Lung (tissue), 12 donors: ENCODE measurements around the gene DPP8. TPM values are rescaled to one million over a fixed set of nuclear protein-coding genes. Genes with fewer than 3 reads are reported as not detected.
A peak's percentile ranks its signal among the peaks of the same experiment; 100 is the strongest.

Experiments used
- ATAC-seq: fragments of 200-7000 bp; cut with Tn5 transposase; one replicate; pipeline ENCODE4 v1.9.1; 2020; ENCODE audit warnings: moderate number of reproducible peaks; ENCODE audit not compliant: insufficient read depth, low FRiP score
- DNase-seq, 3 donors: peaks; one replicate each; pipeline ENCODE4 v3.0.0-alpha.2; 2013 to 2017
- H3K27ac ChIP-seq, 2 donors: one replicate each; pipeline ENCODE4 v1.5.1; 2013; ENCODE audit warnings: mild to moderate bottlenecking in 2 of 2, moderate library complexity in 2 of 2, control low read depth in 1 of 2, inconsistent platforms in 1 of 2, low read depth in 1 of 2, low read length in 1 of 2
- H3K27me3 ChIP-seq, 3 donors: one replicate each; pipeline ENCODE4 v1.5.1; 2013; ENCODE audit warnings: low read length in 2 of 3; ENCODE audit not compliant: control insufficient read depth in 3 of 3, insufficient read depth in 3 of 3
- H3K36me3 ChIP-seq, 4 donors: one replicate each; pipeline ENCODE4 v1.5.1; 2013; ENCODE audit warnings: low read length in 4 of 4, mild to moderate bottlenecking in 1 of 4, moderate library complexity in 1 of 4; ENCODE audit not compliant: control insufficient read depth in 4 of 4, insufficient read depth in 4 of 4
- H3K4me1 ChIP-seq, 5 donors: one replicate each; pipeline ENCODE4 v1.5.1; 2013; ENCODE audit warnings: low read length in 5 of 5, mild to moderate bottlenecking in 2 of 5, moderate library complexity in 1 of 5; ENCODE audit not compliant: control insufficient read depth in 5 of 5, insufficient read depth in 5 of 5
- H3K4me3 ChIP-seq: one replicate; pipeline ENCODE4 v1.5.1; 2013; ENCODE audit warnings: mild to moderate bottlenecking, control low read depth, moderate library complexity
- H3K9ac ChIP-seq, 2 donors: one replicate each; pipeline ENCODE4 v1.5.1; 2013; ENCODE audit warnings: low read length in 2 of 2, control low read depth in 1 of 2; ENCODE audit not compliant: insufficient read depth in 1 of 2
- H3K9me3 ChIP-seq, 4 donors: one replicate each; pipeline ENCODE4 v1.5.1; 2013; ENCODE audit warnings: low read length in 3 of 4, mild to moderate bottlenecking in 1 of 4, moderate library complexity in 1 of 4; ENCODE audit not compliant: control insufficient read depth in 4 of 4, insufficient read depth in 3 of 4
- CTCF ChIP-seq: IDR thresholded peaks from 2 replicates; pipeline ENCODE4 v1.5.1; 2012; ENCODE audit warnings: mild to moderate bottlenecking; ENCODE audit errors: control extremely low read depth, extremely low read depth
- WGBS, 2 donors: extraction: QIAGEN DNeasy Blood & Tissue Kit; methylation state at CpG; one replicate each; pipeline ENCODE4 v1.1.7; 2013; 5-methylcytosine and 5-hydroxymethylcytosine counted together
- polyA plus RNA-seq, 2 donors: library from polyadenylated mRNA; stranded (reverse); fragments of 200-250 nt; gene quantifications; one replicate each; pipeline ENCODE4 v1.2.1, GENCODE V29; 2013
- total RNA-seq, 2 donors: library from RNA; depleted of rRNA in 1 of 2; stranded (reverse); fragments of >200 nt in 1 of 2; gene quantifications; one replicate each; pipeline ENCODE4 v1.2.1, GENCODE V29; 2014 to 2021
- donor health status: control.
- donor health status: control.
- donor health status: Bipolar disorder and iron deficiency.
- donor health status: healthy.
- donor health status: DM: yes; HTN: yes; CAD: no.

DPP8 gene
- total and polyA plus RNA-seq, 4 donors, result 7.6 to 51.4 (median 24.6) TPM

GRCh38 chr15:65410036-65410435 lies 107.5 kb downstream of the DPP8 start:
- Histone ChIP-seq H3K27me3 (no peaks in the 10 kb centered on the region), H3K4me1 (peaks cover 0 to 26% (median 9%) of the 10 kb centered on the region in 5 donors), H3K9ac (no peak overlapping the region), H3K4me3 (no peak overlapping the region), H3K27ac (no peak overlapping the region), H3K9me3 (no peaks in the 10 kb centered on the region), H3K36me3 (peaks cover 0 to 12% (median 0%) of the 10 kb centered on the region in 4 donors)
- DNase-seq, result no peak
- ATAC-seq, result no peak
- 75 to 89% methylated on average over 11 of the region's 11 CpGs for WGBS, 2 donors
- no peak for TF ChIP-seq CTCF

- no peak for TF ChIP-seq CTCF
- H3K4me1 ChIP-seq, result peaks cover 0 to 17% (median under 1%) of the 10 kb centered on the region in 5 donors
- ATAC-seq (no peak), DNase-seq (no peak)
- WGBS, 2 donors, result 53 to 74% methylated on average over 7 of the region's 7 CpGs
- H3K9ac ChIP-seq, result no peak overlapping the region
- no peak overlapping the region for H3K27ac ChIP-seq
- no peaks in the 10 kb centered on the region for H3K27me3 ChIP-seq
- no peak overlapping the region for H3K4me3 ChIP-seq
- H3K9me3 ChIP-seq, result no peaks in the 10 kb centered on the region
- peaks cover 0 to 12% (median 0%) of the 10 kb centered on the region in 4 donors for H3K36me3 ChIP-seq
These were observed 108.4 kb downstream of the DPP8 start for GRCh38 chr15:65409036-65409631.

- Histone ChIP-seq H3K27me3 (no peaks in the 10 kb centered on the region), H3K4me3 (no peak overlapping the region), H3K9ac (no peak overlapping the region), H3K4me1 (peaks cover 0 to 13% (median 0%) of the 10 kb centered on the region in 5 donors), H3K9me3 (no peaks in the 10 kb centered on the region), H3K27ac (no peak overlapping the region), H3K36me3 (peaks cover 0 to 14% (median 0%) of the 10 kb centered on the region in 4 donors)
- no peak for ATAC-seq
- no peak for TF ChIP-seq CTCF
- peak in 1 of 3 donors; percentile 44 for DNase-seq
- WGBS, 2 donors, result 37 to 53% methylated on average over 7 of the region's 7 CpGs
These were observed 109.0 kb downstream of the DPP8 start for GRCh38 chr15:65408324-65409035.
